Bronchial epithelial cell (primary cell): Measurements from ENCODE around the gene FMNL3. TPM values are rescaled to one million over a fixed set of nuclear protein-coding genes. Genes with fewer than 3 reads are reported as not detected.

ENCODE experiments used
- DNase-seq: peaks from one replicate; pipeline ENCODE4 v3.0.0-alpha.2; 2010; ENCODE audit warnings: low read depth
- FAIRE-seq: peaks from 2 replicates; lab custom pipeline; 2011; peaks lifted over from hg19 to GRCh38; lab: Jason Lieb, UNC
- H3K27me3 ChIP-seq: 2 replicates; pipeline ENCODE4 v1.5.1; 2011; ENCODE audit warnings: low read length; ENCODE audit not compliant: control insufficient read depth, insufficient read depth
- H3K36me3 ChIP-seq: 2 replicates; pipeline ENCODE4 v1.5.1; 2011; ENCODE audit warnings: low read length; ENCODE audit not compliant: control insufficient read depth, insufficient read depth
- H3K4me3 ChIP-seq: 2 replicates; pipeline ENCODE4 v1.5.1; 2011; ENCODE audit warnings: mild to moderate bottlenecking, low read depth, low read length, control low read depth
- CTCF ChIP-seq: IDR thresholded peaks from 2 replicates; pipeline ENCODE4 v1.5.1; 2011; ENCODE audit warnings: mild to moderate bottlenecking, moderate library complexity, low read length, control low read depth, inconsistent platforms; ENCODE audit not compliant: insufficient read depth, severe bottlenecking
- total RNA-seq: library from RNA; depleted of rRNA; stranded (reverse); fragments of >200 nt; gene quantifications from 2 replicates; pipeline ENCODE4 v1.2.1, GENCODE V29; 2014

The FMNL3 gene
- total RNA-seq, 1 donor from 2014 or later = 2.6 TPM

- Histone ChIP-seq H3K4me3 (no peak overlapping the region), H3K27me3 (no peaks in the 10 kb centered on the region), H3K36me3 (no peaks in the 10 kb centered on the region)
- no peak for FAIRE-seq
- DNase-seq = no peak
- no peak for TF ChIP-seq CTCF
Observed at GRCh38 chr12:49655595-49656236, 51.5 kb downstream of the FMNL3 start.

- no peaks in the 10 kb centered on the region for H3K27me3 ChIP-seq
- FAIRE-seq (peak; percentile 43), DNase-seq (no peak)
- no peaks in the 10 kb centered on the region for H3K36me3 ChIP-seq
- H3K4me3 ChIP-seq = no peak overlapping the region
- no peak for TF ChIP-seq CTCF
Observed at GRCh38 chr12:49654715-49655114, 52.5 kb downstream of the FMNL3 start.

GRCh38 chr12:49652921-49653520 lies 54.2 kb downstream of the FMNL3 start:
- DNase-seq (peak; percentile 71), FAIRE-seq (peak; percentile 81)
- no peak for TF ChIP-seq CTCF
- Histone ChIP-seq H3K4me3 (no peak overlapping the region), H3K27me3 (no peaks in the 10 kb centered on the region), H3K36me3 (no peaks in the 10 kb centered on the region)

GRCh38 chr12:49651855-49652254 lies 55.4 kb downstream of the FMNL3 start:
- no peaks in the 10 kb centered on the region for H3K36me3 ChIP-seq
- no peaks in the 10 kb centered on the region for H3K27me3 ChIP-seq
- no peak for DNase-seq
- no peak for FAIRE-seq
- no peak for TF ChIP-seq CTCF
- no peak overlapping the region for H3K4me3 ChIP-seq

GRCh38 chr12:49649892-49650291 lies 57.3 kb downstream of the FMNL3 start:
- peaks cover 1% of the 10 kb centered on the region for H3K36me3 ChIP-seq
- DNase-seq = no peak
- H3K27me3 ChIP-seq = no peaks in the 10 kb centered on the region
- peak; percentile 97 for FAIRE-seq
- no peak overlapping the region for H3K4me3 ChIP-seq
- TF ChIP-seq CTCF = no peak

- no peak overlapping the region for H3K4me3 ChIP-seq
- no peak for TF ChIP-seq CTCF
- no peaks in the 10 kb centered on the region for H3K27me3 ChIP-seq
- peaks cover 1% of the 10 kb centered on the region for H3K36me3 ChIP-seq
- no peak for DNase-seq
- no peak for FAIRE-seq
Observed at GRCh38 chr12:49649445-49649844, 57.8 kb downstream of the FMNL3 start.
